K562 (cell line): Measurements from ENCODE around the gene ZNF593OS. TPM values are rescaled to one million over a fixed set of nuclear protein-coding genes. Genes with fewer than 3 reads are reported as not detected.

Experiments used
- CLOCK ChIP-seq: fragments of 250-450 bp; sonication (Bioruptor Pico); IDR thresholded peaks from 2 replicates; pipeline ENCODE4 v1.4.0; 2020; ENCODE audit warnings: mild to moderate bottlenecking, moderate library complexity, borderline replicate concordance
- DDX20 ChIP-seq: fragments of 450-650 bp; IDR thresholded peaks from 2 replicates; pipeline ENCODE4 v1.6.1; 2016; ENCODE audit warnings: missing genetic modification characterization, low read depth, mild to moderate bottlenecking, missing compliant biosample characterization, moderate library complexity
- FOXJ2 ChIP-seq: fragments of 200-800 bp; sonication (Bioruptor generic); IDR thresholded peaks from 2 replicates; pipeline ENCODE4 v1.6.1; 2016; ENCODE audit warnings: missing genetic modification characterization, missing compliant biosample characterization
- GABPB2 ChIP-seq: fragments of 250-450 bp; sonication (Bioruptor Pico); conservative IDR thresholded peaks from 2 replicates; pipeline ENCODE4 v1.5.1; 2021; ENCODE audit warnings: mild to moderate bottlenecking
- POLR2A ChIP-seq: fragments of 450-650 bp; conservative IDR thresholded peaks from 2 replicates; pipeline ENCODE4 v1.6.1; 2016
- PPARD ChIP-seq: fragments of 250-450 bp; sonication (Bioruptor Pico); IDR thresholded peaks from 2 replicates; pipeline ENCODE4 v1.8.0; 2022; ENCODE audit warnings: inconsistent platforms, mild to moderate bottlenecking, moderate library complexity
- PYGO2 ChIP-seq: fragments of 450-650 bp; IDR thresholded peaks from 2 replicates; pipeline ENCODE4 v1.6.1; 2016; ENCODE audit warnings: mild to moderate bottlenecking, missing genetic modification characterization, moderate library complexity, missing compliant biosample characterization
- RBM25 ChIP-seq: fragments of 200-400 bp; formaldehyde crosslinking; IDR thresholded peaks from 2 replicates; pipeline ENCODE4 v1.6.1; 2018; ENCODE audit warnings: low read length, low read depth, moderate library complexity; ENCODE audit not compliant: severe bottlenecking
- SRSF7 ChIP-seq: fragments of 200-400 bp; formaldehyde crosslinking; optimal IDR thresholded peaks from 2 replicates; pipeline ENCODE3; 2017; ENCODE audit warnings: mild to moderate bottlenecking, low read depth, low read length
- ZNF324 ChIP-seq: fragments of 250-450 bp; sonication (Bioruptor Pico); IDR thresholded peaks from 2 replicates; pipeline ENCODE4 v1.4.0; 2020; ENCODE audit warnings: mild to moderate bottlenecking
- ZNF57 ChIP-seq: fragments of 450-650 bp; formaldehyde crosslinking; IDR thresholded peaks from 2 replicates; pipeline ENCODE4 v1.4.0; 2020; ENCODE audit warnings: mild to moderate bottlenecking, moderate library complexity
- polyA plus RNA-seq, 8 experiments: library from polyadenylated mRNA; depleted of rRNA in 4 of 8; stranded (reverse) in 5 of 8; unstranded in 3 of 8; fragments of >200 nt; fragmentation: Nextera tagmentation in 2 of 8; fragmentation: Illumina TruSeq in 1 of 8; extraction: Ambion mirVana in 2 of 8; extraction: Trizol in 1 of 8; gene quantifications; 2 replicates each; pipeline versions ENCODE4 v1.2.1 to v1.2.3, GENCODE V29; 2011 to 2014; ENCODE audit warnings: inconsistent platforms in 1 of 8, missing spikeins in 1 of 8
- total RNA-seq, 7 experiments: library from RNA; depleted of rRNA in 6 of 7; stranded (reverse); fragments of >200 nt in 6 of 7; fragmentation: Illumina TruSeq in 2 of 7; extraction: Trizol in 2 of 7; gene quantifications; 2 replicates each; pipeline versions ENCODE4 v1.2.1 to v1.2.3, GENCODE V29; 2011 to 2021; ENCODE audit warnings: low replicate concordance in 1 of 7
- TF ChIP-seq, protein P1 (sequence below): sonication (generic); formaldehyde crosslinking; IDR thresholded peaks from 2 replicates; pipeline ENCODE4 v1.9.0; 2022; ENCODE audit warnings: mild to moderate bottlenecking, missing genetic modification reagents

ZNF593OS gene
- total and polyA plus RNA-seq, 9 of the 15 experiments (the other 6 are each of a cell fraction or from before 2014, with no cell fraction given): 0.24 to 0.27 TPM; not detected in 7

GRCh38 chr1:26132834-26133167 lies 38.8 kb downstream of the ZNF593OS start (continued):
- TF ChIP-seq SRSF7: no peak
- no peak for TF ChIP-seq POLR2A
- TF ChIP-seq, protein P1, sequence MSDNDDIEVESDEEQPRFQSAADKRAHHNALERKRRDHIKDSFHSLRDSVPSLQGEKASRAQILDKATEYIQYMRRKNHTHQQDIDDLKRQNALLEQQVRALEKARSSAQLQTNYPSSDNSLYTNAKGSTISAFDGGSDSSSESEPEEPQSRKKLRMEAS: peak; percentile 24
- TF ChIP-seq RBM25: no peak
- TF ChIP-seq CLOCK: no peak
- TF ChIP-seq PYGO2 (tag): no peak
- no peak for TF ChIP-seq PPARD (CRISPR knock-in tag)
- TF ChIP-seq DDX20 (tag): no peak
- no peak for TF ChIP-seq GABPB2 (CRISPR knock-in tag)
- TF ChIP-seq ZNF324 (CRISPR knock-in tag): no peak
- no peak for TF ChIP-seq ZNF57 (CRISPR knock-in tag)
- TF ChIP-seq FOXJ2 (tag): no peak
